NOMO-1 treated with dmso at 0.1 percent for 144 hours (cell line): Measurements from ENCODE around the gene LINGO4.

Experiments
- DNase-seq: peaks from one replicate; lab custom pipeline; 2025; ENCODE audit not compliant: unreplicated experiment; lab: John Stamatoyannopoulos, UW

LINGO4 gene

GRCh38 chr1:151835596-151835995, 30.4 kb upstream of the LINGO4 start:
- DNase-seq, result no peak

- no peak for DNase-seq
These were observed 29.0 kb upstream of the LINGO4 start for GRCh38 chr1:151834239-151834638.

DNA sequence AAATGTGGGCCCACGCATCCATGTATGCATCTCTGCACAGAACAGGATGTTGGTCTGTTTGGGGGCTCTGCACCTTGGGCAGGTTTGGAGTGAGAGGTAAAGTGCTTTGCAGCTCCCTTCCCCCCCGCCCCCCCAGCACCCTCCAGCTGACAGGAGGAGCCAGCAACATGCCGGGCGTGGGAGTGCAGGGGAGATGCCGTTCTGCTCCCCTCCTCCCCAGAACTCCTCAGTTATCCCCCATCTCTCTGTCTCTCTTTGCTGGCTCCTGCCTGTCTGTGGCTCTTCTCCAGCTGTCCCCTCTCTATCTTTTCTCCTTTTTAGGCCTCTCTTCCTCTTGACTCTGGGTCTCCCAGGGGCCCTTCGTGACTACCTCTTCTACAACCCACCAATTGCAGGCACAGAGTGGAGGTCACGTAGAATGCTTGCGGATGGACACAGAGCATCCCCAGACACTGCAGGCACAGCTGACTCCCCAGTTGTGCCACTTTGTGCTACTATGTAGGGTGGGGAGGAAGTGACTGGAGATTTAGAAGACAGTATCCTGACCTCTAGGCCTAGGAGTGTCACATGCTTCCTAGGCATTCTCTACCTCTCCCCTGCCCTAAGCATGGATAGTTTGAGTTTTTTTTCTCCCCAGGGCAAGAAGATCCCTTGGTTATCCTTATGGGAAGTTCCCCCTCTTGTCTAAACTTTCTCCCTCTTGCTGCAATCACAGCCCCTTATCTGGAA, 28.1 kb upstream of the LINGO4 start:
- no peak for DNase-seq

DNA sequence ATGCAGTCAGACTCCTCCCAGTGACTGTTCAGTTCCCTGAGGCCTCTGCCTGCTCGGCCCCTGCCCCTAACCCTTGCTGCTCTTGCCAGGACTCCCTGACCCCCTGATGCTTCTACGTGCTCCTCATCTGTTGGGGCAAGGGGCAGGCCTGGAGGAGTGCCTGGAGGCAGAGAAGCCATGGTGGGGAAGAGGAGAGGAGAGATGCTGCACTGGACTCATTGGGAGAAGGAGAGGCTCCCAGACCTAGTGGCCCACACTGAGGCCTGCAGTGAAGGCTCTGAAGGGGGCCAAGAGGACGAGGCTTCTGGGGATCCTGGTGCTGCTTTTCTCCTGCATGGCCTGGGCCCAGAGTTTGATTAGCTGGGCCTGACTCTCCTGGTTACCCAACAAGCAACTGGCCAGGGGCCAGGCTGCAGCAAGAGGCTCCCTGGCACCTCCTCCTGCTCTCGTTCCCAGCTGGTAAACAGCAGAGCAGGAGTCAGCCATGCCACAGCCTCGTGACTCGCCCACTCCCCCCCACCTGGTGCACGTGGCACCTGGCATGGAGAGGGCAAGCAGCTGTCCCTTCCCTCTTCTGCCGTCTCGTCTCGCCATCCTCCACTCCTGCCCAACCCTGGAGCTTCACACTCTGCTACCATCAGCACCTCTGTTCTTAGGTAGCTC, 27.2 kb upstream of the LINGO4 start:
- DNase-seq, result no peak

DNA sequence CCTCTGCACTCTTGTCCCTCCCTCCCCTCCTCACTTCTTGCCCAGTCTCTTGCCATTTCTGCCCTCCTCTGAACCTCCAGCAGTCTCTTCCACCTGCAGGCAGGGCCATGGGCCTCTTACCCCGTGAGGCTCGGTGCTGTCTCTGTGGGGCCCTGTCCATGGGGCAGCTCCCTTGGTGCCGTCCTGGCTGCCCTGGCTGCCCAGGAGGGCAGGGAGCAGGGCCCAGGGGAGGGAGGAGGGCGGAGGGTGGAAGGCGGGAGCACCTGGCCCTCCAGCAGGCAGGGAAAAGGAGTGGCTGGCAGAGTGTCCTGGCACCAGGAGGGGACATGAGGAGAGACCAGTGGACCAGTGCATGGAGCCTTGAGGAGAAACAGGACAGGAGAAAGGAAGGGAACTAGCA, 26.4 kb upstream of the LINGO4 start, which contains the start of gene RORC:
Gene RORC, minus strand, starts transcription at position 198 of the 400 bp plus-strand sequence. Its CDS starts 38 bp downstream, at position 160.
- no peak for DNase-seq

DNA sequence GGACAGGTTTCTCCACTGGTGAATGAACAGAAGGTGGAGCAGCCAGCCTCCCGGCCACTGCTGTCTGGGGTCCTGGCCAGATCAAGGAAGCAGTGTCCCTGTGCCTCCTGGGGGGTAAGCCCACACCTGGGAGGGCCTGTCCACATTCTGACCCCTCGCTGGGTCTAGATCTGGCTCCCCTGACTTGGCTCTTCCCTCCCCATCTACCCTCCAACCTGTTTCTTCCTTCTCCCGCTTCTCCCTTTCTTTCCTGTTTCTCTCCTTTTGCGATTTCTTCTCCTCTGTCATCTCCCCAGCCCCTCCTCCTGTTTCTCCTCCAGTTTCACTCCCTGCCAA, 26.0 kb upstream of the LINGO4 start:
- no peak for DNase-seq

DNA sequence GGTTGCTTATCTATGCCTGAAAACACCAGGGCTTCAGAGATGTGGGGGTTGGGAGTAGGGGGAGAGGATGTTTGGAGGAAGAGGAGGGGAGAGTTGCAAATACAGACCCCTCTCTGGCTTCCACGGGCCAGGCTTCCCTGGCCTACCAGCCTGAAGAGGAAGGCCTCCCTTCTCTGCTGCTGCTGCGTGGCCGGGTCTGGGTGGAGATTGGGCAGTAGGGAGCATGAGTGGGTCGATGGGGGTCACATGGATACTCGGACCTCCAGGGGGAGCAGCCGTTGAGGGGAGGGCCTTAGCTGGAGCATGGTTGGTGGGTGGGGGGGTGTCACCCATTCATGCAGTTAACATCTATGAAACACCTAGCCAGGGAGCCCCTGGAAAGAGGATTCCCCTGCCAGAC, 24.8 kb upstream of the LINGO4 start:
- no peak for DNase-seq

DNA sequence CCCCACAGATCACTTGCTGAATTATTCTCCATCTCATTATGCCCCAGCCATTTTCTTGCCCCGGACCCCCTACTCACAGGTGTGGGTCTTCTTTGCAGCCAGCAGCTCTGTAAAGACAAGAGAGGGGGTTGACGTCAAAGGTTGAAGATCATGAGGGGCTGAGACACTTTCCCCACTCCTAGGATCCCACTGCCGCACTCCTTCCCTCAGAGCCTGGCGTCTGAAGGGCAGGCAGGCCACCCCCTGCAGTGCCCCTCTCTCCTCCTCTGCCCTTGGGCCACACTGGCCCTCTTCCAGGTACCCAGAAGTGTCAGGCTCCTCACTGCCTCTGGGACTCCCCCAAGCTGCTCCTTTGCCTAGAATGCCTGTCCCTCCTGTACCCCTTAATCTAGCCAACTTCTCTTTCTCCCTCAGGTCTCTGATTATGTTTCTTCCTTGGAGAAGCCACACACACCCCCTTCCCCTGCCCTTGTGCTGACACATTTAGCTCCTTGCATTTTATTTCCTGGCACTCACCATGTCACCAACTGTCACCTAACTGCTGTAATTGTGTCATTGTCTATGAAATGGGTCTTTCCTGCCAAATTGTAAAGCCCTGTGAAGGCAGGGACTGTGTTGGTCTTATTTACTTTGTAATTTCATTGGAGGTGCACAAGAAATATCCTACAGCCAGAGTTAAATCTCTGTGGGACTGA, 24.3 kb upstream of the LINGO4 start:
- DNase-seq, result no peak

GRCh38 chr1:151828921-151829320, 23.7 kb upstream of the LINGO4 start:
- DNase-seq, result no peak

- DNase-seq, result no peak
These were observed 22.6 kb upstream of the LINGO4 start for GRCh38 chr1:151827853-151828252.

DNA sequence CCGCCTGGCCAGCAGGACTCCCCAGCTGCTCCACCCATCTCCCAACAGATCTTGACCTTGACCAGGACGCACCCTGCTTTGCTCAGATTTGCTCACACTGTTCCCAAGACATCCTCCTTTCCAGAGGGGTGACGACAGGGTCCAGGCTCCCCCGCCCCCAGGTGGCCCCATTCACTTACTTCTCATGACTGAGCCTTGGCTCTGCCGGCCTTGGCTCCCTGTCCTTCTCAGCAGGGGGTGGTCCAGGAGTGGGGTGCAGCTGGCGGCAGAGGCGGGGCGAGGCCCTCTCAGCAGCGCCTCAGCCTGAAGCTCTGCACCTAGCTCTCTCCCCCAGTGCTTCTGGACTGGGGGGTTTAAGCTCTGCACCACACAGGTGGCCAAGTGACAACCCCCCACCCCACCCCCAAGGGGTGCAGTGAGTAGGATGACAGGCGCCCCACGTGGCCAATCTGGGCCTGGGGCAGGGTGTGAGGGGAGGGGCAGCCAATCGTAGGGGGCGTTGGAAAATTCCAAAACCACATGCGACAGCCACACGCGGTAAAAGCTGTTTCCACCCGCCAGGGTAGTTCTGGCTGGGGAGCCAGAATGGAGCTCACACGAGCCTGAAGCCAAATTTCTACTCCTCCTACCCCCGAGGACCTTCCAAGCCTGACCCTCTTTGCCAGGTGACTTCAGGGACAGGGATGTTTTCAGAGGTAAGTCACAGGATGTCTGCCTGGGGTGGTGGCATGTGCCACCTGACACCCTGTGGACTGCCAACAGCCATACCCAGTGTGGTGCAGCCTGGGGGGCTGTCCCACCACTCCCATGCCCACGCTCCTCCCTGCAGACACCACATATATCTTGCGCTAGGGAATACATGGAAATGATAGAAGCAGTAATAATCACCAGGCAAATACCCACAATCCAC, 20.8 kb upstream of the LINGO4 start:
- no peak for DNase-seq

- DNase-seq, result no peak
These were observed 20.0 kb upstream of the LINGO4 start for GRCh38 chr1:151825204-151825603.

- no peak for DNase-seq
These were observed 18.0 kb upstream of the LINGO4 start for GRCh38 chr1:151823175-151823574.

- no peak for DNase-seq
These were observed 17.2 kb upstream of the LINGO4 start for GRCh38 chr1:151822404-151822803.

DNA sequence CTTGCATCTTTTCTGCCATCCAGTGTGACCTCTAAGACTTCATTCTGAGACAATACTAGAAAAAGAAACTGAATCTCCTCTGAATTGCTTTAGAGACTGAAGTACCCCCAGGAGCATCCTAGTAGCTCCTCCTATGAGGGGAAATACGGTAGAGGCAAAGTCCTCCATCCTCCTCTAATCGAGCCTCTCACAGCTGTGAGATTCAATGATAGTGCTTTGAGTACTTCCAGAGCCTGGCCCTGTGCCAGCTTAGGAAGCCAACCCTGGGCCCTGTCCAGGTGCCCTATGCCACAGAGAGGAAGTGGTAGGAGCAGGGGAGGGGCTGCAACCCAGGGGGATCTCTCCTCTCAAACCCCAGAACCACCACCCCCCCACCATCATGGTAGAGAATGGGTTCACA, 15.7 kb upstream of the LINGO4 start:
- DNase-seq, result no peak

DNA sequence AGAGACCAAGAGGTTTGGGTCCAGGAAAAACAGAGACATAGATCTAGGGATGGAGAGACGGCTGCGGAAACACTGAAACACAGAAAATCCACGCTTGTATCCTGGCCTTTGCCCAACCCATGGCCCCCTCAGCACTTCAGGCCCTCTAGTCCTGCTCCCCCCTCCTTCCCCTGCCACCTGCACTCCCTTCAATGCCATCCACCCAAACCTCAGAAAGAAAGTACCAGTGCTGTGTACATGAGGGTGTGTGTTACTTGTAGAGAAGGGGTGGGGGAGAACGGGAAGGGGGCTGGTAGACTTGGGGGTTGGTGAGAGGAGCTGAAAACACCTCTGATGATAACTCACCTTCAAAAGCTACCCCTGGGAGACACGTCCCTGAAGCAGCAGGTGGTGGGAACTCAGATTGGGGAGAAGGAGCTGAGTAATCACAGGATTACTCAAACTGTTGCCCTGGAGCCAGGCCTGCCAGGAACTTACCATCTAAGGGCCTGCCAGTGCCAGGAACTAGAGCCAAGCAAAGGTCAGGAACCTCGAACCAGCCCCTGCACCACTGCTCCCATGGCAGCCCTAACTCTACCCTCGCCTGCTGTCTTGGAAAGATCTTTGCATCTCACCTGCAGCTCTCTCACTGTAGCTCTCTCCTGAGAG, 14.9 kb upstream of the LINGO4 start:
- no peak for DNase-seq

- no peak for DNase-seq
These were observed 14.1 kb upstream of the LINGO4 start for GRCh38 chr1:151819227-151819835.

- peak; percentile 8 for DNase-seq
These were observed 12.1 kb upstream of the LINGO4 start for GRCh38 chr1:151817353-151817730.

DNA sequence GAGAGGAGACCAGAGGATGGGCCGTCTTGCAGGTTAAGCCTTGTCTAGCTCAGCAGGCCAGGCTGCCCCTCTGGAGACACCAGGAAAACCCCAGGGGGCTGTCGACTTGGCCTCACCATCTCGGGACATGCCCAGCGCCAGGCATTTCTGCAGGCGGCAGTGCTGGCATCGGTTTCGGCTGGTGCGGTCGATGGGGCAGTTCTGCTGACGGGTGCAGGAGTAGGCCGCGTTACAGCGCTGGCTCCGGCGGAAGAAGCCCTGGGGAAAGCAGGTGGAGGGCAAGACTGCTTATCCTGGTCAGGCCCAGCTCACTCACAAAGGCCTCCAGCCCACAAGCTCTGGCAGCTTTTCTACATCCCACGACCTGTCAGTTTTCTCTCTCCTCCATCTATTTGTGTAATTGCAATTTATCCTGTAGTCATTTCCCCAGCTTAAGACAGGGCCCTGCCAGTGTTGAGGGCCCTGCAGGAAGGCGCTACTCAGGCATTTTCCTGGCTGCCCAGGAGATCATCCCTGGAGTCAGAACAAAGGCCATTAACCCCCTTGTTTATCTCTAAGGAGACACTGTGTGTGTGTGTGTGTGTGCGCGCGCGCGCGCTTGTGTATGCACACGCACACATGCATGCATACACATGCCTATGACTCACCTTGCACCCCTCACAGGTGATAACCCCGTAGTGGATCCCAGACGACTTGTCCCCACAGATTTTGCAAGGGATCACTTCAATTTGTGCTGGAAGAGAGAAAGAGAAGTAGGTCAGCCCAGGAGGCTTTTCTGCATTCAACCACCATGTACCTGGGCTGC, 11.5 kb upstream of the LINGO4 start:
- no peak for DNase-seq
